ENCODE results near the gene NCOA5.

The NCOA5 gene

GRCh38 chr20:46089417-46090388 lies at the start of gene NCOA5:
Gene NCOA5, minus strand, starts transcription at chr20:46089962. Its CDS starts 10,538 bp downstream, at chr20:46079424.
- peak; percentile 98 for DNase-seq

GRCh38 chr20:46139266-46139889 lies 49.6 kb upstream of the NCOA5 start:
- no peak for DNase-seq

GRCh38 chr20:46137816-46138215 lies 48.1 kb upstream of the NCOA5 start:
- DNase-seq = no peak

GRCh38 chr20:46135856-46136633 lies 46.3 kb upstream of the NCOA5 start:
- no peak for DNase-seq

- no peak for DNase-seq
Measured at GRCh38 chr20:46134716-46135115, 45.0 kb upstream of the NCOA5 start.

GRCh38 chr20:46133886-46134654 lies 44.3 kb upstream of the NCOA5 start:
- DNase-seq = no peak

- peak; percentile 66 for DNase-seq
Measured at GRCh38 chr20:46132705-46133120, 43.0 kb upstream of the NCOA5 start.

- DNase-seq = no peak
Measured at GRCh38 chr20:46131396-46131795, 41.6 kb upstream of the NCOA5 start.

- DNase-seq = no peak
Measured at GRCh38 chr20:46130534-46130933, 40.8 kb upstream of the NCOA5 start.

GRCh38 chr20:46129955-46130481 lies 40.3 kb upstream of the NCOA5 start:
- DNase-seq = no peak

GRCh38 chr20:46128310-46129151 lies 38.8 kb upstream of the NCOA5 start:
- DNase-seq = no peak

- no peak for DNase-seq
Measured at GRCh38 chr20:46127396-46128010, 37.7 kb upstream of the NCOA5 start.

GRCh38 chr20:46126440-46127056 lies 36.8 kb upstream of the NCOA5 start:
- DNase-seq = no peak

- DNase-seq = no peak
Measured at GRCh38 chr20:46123482-46124245, 33.9 kb upstream of the NCOA5 start.

GRCh38 chr20:46122516-46123481 lies 33.0 kb upstream of the NCOA5 start:
- DNase-seq = no peak

GRCh38 chr20:46122071-46122470 lies 32.3 kb upstream of the NCOA5 start:
- DNase-seq = no peak

- no peak for DNase-seq
Measured at GRCh38 chr20:46121184-46121930, 31.6 kb upstream of the NCOA5 start.

Data from T1000 (cell line).